Right hindlimb (tissue), 1 donor: ENCODE measurements around the gene RNASEH2C.
"Not testable (repeated sequence)": the region's sequence is repeated elsewhere in the genome, so short reads cannot be mapped to it uniquely, and the experiment has no call there.

Experiments used
- DNase-seq: peaks from one replicate; pipeline ENCODE4 v3.0.0-alpha.2; 2018

The RNASEH2C gene

DNA sequence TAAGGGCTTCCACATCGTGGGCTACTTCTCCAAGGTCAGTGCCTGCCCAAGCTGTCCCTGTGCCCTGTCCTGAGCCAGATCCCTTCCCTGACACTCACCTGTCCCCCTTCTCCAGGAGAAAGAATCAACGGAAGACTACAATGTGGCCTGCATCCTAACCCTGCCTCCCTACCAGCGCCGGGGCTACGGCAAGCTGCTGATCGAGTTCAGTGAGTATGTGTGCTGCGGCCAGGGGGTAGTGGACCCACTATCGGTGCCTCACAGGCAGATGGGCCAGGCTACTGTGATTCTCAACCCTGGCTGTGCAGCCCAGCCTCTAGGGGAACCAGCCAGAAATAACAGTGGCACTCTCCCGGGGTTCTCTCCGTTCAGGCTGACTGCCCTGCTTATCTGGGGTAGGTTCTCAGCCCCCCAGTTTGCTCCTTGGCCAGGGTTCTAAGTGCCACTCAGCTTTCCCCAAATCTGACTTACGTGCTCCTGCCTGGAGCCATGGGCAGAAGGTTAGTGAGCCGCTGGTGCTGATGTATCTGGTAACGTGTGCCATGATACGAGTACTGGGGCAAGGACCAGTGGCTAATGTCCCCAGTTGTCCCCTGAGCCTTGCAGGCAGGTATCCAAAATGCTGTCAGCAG, 3.7 kb downstream of the RNASEH2C start:
- DNase-seq: no peak

DNA sequence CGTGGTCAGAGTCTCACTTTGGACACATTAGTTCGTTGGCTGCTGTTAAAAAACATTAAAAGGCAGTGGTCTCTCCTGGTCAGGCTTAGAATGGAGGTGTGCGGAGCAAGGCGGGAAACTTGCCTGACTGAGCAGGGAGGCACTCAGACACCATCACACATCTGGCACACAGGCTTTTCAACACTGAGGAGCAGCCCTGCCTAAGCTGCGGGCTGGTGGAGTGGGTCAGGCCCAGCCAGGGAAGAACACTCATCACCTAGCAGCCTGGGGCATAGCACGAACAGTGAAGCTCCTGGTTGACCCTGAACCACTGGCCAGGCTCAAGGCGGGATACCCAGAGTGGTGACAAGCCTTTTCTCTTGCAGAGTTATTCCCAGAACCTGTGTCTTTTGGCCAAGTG, 4.3 kb downstream of the RNASEH2C start:
- no peak for DNase-seq

DNA sequence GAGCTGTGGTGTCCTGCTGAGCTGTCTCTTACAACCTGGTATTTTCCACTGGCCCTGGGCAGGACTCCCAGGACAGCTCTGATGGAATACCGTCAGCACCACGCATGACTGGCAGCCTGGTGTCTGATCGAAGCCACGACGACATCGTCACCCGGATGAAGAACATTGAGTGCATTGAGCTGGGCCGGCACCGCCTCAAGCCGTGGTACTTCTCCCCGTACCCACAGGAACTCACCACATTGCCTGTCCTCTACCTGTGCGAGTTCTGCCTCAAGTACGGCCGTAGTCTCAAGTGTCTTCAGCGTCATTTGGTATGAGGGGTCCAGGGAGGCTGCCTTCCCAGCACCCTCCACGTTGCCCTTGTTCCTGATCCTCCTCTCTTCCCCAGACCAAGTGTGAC, 6.2 kb downstream of the RNASEH2C start:
- no peak for DNase-seq

DNA sequence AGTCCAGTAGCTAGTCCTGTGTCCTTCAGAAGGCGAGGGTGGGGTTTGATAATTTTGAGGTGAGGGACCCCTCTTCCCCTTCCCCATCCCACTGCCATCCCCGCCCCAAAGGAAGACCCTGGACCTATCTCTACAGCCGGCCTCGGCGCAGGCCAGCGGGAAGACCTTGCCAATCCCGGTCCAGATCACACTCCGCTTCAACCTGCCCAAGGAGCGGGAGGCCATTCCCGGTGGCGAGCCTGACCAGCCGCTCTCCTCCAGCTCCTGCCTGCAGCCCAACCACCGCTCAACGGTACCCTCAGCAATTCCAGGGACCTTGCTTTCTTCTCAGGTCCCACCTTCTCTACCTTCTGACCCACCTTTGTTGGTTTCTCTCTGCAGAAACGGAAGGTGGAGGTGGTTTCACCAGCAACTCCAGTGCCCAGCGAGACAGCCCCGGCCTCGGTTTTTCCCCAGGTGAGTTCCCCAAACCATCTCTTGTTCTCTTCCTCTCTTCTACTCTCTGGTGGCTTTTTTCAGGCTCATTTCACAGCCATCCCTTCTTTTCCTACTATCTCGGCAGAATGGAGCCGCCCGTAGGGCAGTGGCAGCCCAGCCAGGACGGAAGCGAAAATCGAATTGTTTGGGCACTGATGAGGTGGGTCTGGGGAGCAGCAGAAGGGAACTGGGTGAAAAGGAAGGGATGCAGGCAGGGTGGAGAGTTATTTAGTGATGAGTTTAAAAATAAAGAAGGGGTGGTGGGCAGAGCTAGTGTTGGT, 7.2 kb downstream of the RNASEH2C start:
- no peak for DNase-seq

DNA sequence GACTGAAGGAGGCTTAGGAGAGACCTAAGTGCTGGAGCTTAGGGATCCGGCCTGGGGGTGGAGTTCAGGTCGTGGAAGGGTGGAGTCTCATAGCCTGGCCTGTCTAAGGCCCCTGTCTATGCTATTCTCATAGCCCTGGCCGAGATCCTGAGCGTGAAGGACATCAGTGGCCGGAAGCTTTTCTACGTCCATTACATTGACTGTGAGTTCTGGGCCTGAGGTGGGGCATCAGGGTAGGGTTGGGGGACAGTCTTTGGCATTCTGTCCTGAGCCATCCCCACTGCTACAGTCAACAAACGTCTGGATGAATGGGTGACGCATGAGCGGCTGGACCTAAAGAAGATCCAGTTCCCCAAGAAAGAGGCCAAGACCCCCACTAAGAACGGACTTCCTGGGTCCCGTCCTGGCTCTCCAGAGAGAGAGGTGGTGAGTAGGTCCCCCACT, 7.9 kb downstream of the RNASEH2C start:
- DNase-seq: no peak

DNA sequence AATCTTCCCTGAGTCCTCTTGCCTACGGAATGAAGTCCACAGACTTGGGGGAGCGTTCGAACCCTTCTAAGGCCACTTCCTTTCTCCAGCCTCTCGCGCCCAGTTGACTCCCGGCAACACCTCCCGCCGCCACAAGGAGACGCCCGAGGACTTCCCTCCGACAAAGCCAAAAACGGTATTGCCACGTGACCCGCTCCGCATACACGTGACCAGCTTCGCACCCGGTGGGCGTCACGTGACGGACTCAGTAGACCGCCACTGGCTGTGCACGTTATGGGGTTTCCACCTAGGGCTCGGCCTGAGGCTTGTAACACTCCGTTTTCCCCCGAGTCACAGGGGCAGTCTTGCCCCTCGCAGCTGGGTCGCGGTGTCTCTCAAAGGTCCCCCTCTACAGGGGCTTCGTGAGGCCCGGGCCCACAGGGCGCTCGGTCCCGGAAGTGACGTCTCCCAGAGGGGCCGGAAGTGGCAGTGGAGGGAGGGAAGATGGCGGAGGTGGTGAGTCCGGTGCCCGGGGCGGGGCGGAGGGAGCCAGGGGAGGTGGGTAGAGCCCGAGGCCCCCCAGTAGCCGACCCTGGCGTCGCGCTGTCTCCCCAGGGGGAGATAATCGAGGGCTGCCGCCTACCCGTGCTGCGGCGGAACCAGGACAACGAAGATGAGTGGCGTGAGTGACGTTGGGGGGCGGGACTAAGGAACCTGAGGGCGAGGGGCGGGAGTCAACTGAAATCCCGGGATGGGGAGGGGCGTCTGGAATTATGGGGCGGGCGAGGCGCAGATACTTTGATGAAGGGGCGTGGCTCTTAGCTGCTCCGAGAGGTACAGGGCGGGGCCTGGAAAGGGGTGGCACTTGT, 8.6 kb downstream of the RNASEH2C start, which contains the start of gene KAT5:
TSS of gene KAT5 (plus strand) at position 468 of the 848 bp plus-strand sequence. CDS start at position 484, 16 bp downstream.
- peak; percentile 99 for DNase-seq

DNA sequence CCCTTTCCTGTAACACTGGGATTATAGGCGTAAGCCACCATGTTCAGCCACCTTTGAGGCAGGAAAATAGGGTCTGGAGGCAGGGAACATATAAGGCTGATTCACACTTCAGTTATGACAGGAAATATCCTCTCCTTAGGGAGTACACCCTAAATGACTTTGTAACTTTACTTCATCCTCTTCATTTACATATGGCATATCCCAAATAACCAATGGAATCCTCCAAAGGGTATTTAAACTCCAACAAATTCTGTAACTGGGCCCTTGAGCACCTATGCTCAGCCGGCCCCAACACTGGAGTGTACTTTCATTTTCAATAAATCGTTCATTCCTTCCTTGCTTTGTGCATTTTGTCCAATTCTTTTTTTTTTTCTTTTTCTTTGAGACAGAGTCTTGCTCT, 10.2 kb downstream of the RNASEH2C start:
- no peak for DNase-seq

DNA sequence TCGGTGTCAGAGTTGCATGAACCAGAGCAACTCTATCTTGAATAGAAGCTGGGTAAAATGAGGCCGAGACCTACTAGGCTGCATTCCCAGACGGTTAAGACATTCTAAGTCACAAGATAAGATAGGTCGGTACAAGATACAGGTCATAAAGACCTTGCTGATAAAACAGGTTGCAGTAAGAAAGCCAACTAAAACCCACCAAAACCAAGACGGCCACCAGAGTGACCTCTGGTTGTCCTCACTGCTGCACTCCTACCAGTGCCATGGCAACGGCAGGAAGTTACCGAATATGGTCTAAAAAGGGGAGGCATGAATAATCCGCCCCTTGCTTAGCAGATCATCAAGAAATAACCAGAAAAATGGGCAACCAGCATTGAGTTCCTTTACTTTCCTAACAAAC, 10.9 kb downstream of the RNASEH2C start:
- DNase-seq: no peak

DNA sequence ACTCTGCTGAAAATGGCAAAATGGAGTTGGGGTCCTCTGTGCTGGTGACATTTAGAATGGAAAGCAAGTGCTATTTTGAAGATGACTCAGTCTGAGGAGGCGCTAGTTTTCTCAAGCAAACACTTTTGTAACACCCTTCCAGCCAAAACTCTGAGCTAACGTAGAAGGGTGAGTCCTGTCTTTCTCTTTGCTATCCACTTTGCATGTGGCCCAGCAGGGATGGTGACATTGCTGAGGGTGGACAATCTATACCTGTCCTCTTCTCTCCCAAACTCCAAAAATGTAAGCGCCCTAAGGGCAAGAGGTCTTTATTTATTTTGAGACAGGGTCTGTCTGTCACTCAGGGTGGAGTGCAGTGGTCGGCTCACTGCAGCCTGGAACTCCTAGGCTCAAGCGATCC, 12.1 kb downstream of the RNASEH2C start:
- DNase-seq: no peak

DNA sequence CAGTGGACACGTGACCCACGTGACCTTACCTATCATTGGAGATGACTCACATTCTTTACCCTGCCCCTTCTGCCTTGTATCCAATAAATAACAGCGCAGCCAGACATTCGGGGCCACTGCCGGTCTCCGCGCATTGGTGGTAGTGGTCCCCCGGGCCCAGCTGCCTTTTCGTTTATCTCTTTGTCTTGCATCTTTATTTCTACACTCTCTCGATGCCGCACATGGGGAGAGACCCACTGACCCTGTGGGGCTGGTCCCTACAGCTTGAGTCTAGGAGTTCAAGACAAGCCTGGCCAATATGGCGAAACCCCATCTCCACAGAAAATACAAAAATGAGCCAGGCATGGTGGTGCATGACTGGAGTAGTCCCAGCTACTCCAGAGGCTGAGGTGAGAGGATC, 13.6 kb downstream of the RNASEH2C start:
- DNase-seq: not testable (repeated sequence)

DNA sequence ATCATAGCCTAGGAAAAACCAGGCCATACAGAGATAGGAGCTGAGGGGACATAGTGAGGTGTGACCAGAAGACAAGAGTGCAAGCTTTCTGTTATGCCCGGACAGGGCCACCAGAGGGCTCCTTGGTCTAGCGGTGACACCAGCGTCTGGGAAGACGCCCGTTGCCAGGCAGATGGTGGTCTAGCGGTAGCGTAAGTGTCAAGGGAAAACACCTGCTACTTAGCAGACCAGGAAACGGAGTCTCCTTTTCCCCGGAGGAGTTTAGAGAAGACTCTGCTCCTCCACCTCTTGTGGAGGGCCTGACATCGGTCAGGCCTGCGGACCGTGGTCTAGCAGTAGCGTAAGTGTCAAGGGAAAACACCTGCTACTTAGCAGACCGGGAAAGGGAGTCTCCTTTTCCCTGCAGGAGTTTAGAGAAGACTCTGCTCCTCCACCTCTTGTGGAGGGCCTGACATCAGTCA, 14.3 kb downstream of the RNASEH2C start:
- peak; percentile 74 for DNase-seq

DNA sequence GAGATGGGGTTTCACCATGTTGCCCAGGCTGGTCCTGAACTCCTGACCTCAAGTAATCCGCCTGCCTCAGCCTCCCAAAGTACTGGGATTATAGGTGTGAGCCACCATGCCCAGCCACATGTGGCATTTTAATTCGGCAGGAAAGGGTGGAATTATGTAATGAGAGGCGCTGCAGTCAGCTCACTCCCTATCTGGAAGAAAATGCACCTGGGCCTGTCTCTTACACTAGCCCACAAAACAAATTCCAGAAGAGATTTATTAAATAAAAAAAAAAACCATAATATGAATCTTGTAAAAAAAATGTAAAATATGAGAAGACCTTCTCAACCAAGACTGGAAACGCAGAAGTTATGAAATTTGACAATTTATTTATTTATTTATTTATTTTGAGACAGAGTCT, 16.8 kb downstream of the RNASEH2C start:
- DNase-seq: no peak

DNA sequence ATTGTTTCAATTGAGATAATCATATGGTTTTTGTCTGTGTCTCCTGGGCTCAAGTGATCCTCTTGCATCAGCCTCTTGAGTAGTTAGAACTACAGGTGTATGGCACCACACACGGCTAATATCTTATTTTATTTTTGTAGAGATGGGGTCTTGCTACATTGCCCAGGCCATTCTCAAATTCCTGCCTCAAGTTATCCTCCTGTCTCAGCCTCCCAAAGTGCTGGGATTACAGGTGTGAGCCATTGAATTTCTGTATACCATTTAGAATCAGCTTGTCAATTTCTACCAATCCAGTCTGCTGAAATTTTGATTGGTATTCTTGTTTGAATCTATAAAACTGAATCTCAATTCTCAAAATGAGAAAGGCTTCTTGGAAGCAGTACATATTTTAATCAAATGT, 18.9 kb downstream of the RNASEH2C start:
- no peak for DNase-seq

DNA sequence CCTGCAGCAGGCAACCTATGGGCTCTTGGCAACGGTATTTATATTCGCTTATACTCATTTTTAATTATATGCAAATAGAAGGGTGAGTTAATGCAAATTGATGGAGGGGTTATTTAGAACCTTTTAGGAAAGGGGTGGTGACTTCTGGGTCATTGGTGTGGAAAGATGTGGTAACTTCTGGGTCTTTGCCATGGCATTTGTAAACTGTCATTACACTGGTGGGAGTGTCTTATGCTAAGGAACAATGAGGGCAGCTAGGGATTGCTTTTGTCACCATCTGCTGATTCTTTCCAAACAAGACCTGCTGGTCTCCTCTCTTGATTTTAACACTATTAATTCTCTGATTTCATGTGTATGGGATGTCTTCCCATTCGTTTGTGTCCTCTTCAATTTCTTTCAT, 20.2 kb downstream of the RNASEH2C start:
- no peak for DNase-seq

DNA sequence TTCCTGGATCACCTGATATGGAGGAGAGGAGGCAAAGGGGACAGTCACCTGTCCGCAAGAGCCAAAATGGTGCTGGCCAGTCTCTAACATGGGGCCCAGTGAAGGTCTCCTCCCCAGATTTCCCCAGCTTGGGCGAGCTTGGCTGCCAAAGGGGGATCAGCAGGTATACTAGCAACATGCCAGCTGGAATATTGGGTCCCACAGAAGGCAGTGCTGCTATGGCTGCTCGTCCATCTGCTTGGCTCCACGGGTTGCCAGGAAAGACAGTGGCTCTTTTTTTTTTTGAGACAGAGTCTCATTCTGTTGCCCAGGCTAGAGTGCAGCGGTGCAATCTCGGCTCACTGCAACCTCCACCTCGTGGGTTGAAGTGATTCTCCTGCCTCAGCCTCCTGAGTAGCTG, 21.3 kb downstream of the RNASEH2C start:
- DNase-seq: no peak

DNA sequence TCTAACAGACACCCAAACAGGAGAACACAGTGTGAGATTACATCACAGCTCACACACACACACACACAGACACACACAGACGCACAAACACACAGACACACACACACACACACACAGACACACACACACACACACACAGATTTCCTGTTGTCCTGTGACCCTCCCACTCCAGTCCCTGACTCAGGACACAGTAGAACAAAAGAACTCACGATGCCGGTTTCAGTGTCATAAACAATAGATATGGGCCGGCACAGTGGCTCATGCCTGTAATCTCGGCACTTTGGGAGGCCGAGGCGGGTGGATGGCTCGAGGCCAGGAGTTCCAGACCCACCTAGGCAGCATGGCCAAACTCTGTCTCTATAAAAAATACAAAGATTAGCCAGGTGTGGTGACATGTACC, 22.4 kb downstream of the RNASEH2C start:
- DNase-seq: no peak

DNA sequence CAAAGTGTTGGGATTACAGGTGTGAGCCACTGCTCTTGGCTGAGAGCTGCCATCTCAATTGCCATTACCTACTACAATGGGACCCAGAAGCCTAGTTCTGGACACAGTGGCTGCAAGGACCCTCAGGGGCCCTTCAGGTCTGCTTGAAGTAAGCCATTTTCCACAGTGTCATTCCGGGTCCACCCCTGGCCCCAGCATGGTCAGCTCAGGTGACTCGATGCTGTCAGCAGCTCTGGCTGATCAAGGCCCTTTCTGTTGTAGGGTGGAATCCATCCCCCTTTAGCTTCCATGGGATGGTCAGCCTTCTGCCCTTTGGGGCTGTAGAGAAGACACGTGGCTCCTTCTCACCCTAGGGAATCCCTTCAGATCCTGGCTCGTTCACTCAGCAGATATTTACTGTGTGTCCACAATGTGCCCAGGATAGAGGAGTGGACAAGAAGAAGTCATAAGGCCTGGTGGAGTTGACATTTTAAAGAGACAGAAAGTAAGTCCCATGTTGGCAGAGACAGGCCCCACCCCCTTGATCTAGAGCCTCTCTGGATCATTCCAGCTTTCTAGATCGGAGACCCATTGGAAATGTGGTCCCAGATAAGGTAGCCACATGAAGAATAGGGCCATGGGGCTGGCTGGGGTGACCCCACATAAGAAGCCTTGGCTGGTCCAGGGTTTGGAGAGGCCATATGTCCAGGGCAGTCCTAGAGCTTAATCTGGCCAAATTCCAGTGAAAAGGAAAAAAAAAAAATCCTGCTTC, 23.6 kb downstream of the RNASEH2C start:
- no peak for DNase-seq

DNA sequence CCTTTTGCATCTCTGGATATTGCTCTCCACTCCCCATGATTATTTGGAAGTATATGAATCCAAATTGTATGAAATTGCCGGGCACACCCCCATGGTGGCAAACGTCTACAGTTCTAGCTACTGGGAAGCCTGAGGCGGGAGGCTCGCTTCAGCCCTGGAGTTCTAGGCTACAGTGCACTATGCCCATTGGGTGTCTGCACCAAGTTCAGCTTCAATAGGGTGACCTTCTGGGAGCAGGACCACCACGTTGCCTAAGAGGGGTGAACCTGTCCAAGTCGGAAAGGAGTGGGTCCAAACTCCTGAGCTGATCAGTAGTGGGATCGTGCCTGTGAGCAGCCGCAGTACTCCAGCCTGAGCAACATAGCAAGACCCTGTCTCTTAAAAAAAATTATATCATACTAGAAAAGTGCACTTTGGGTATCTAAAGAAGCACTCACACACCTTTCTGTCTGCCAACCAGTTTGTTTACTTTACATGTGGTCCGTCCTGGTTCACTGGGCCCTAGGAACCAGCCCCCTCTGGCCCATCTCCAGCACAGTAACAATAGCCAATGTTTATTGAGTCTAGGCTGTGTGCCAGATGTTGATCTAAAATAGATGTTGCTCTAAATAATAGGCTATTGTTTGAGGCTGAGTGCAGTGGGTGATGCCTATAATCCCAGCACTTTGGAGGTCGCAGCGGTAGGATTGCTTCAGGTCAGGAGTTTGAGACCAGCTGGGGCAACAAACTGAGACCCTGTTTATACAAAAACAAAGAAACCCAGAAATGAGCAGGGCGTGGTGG, 24.9 kb downstream of the RNASEH2C start:
- DNase-seq: no peak

DNA sequence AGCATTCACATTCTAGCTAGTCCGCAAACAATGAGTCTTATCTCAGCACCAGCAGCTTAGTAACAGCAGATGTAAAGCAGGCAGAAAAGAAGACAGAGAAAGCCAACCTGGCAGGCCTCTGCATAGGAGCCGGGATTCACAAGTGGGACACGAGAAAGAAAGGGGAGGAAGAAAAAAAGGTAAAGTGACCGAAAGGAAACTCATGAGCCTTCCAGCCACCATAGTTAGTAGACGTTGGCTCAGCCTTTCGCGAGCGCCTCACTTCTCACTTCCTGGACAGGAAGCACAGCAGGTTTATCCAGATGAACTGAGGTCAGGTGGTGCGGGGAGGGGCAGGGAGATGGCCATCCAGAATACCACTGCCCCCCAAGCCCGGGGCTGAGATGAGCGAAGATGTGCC, 28.2 kb downstream of the RNASEH2C start:
- DNase-seq: no peak

DNA sequence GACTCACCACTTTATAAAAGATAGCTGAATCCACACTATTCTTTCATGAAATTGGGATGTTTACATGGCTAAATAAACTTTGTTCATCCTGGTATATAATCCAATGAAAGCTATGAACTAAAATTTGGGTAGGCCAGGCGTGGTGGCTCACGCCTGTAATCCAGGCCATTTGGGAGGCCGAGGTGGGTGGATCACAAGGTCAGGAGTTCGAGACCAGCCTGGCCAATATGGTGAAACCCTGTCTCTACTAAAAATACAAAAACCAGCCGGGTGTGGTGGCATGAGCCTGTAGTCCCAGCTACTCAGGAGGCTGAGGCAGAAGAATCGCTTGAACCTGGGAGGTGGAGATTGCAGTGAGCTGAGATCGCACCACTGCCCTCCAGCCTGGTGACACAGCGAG, 28.8 kb downstream of the RNASEH2C start:
- not testable (repeated sequence) for DNase-seq

DNA sequence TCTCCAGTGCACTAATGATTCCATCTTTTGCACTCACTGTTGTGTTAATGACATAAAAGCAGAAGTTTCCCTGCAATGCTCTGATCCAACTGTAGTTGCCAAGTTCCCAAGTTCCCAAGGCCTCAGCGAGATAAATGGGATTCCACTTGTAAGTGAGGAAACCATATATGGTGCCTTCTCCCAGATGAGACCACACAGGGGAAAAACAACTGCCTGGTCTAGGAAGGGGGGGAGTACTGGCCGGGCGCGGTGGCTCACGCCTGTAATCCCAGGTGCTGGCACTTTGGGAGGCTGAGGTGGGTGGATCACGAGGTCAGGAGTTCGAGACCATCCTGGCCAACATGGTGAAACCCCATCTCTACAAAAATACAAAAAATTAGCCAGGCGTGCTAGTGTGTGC, 34.6 kb downstream of the RNASEH2C start:
- no peak for DNase-seq

DNA sequence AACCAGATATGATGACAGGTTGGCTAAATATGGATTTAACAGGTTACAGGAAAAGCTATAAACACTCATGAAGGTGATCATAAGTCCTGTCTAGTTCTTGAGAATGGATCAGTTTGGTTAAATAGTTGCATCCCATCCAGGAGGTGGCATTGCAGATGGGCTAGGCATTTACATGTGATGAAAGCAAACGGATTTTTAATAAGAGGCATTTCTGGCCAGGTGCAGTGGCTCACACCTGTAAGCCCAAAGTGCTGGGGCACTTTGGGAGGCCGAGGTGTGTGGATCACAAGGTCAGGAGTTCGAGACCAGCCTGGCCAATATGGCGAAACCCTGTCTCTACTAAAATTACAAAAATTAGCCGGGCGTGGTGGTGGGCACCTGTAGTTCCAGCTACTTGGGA, 37.1 kb downstream of the RNASEH2C start:
- DNase-seq: not testable (repeated sequence)
